Measurements from ENCODE around the gene ZNF835. TPM values are rescaled to one million over a fixed set of nuclear protein-coding genes. Genes with fewer than 3 reads are reported as not detected.

ZNF835 gene
- total and polyA plus RNA-seq, 2 of the 13 experiments (the other 11 are each of a cell fraction or from before 2014, with no cell fraction given) = not detected

DNA sequence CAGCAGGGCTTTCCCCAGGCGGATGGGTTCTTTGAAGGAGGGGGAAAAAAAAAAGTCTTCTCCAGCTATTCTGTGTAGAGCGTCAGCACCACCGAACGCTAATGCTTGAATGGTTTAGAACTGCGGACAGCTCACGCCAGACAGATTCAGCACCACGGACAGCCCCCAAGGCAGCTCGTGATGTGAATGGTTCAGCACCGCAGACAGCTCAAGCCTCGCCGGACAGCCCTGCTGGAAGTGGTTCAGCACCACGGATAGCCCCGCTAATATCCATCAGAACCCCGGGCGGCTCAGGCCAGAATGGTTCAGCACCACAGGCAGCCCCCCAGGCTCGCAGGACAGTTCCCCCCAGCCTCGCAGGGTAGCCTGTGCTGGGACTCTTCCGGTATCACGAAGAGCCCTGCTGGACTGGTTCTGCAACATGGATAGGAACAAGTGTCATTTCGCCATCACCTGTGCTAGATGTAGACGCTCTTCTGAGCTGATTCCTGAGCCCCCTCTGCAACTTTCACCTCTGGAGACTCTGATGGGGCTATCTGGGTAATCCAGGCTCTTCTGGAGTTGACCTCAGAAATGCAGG lies 33.5 kb downstream of the ZNF835 start (continued):
- TF ChIP-seq TARDBP (CRISPR knock-in tag; IDR thresholded peaks at IDR 0.05) (peak; percentile 64; the same call in 1 of the 2 replicates), FOXA3 (CRISPR knock-in tag; IDR thresholded peaks at IDR 0.05) (peak; percentile 80), SIX1 (CRISPR knock-in tag; IDR thresholded peaks at IDR 0.05; ENCODE audit: borderline replicate concordance) (peak; percentile 92), RARG (CRISPR knock-in tag; IDR thresholded peaks at IDR 0.05; ENCODE audit: low read depth) (peak; percentile 98; the same call in 1 of the 2 replicates), ZNF207 (IDR thresholded peaks at IDR 0.05; ENCODE audit: borderline replicate concordance) (no peak), NRL (CRISPR knock-in tag; IDR thresholded peaks at IDR 0.05; ENCODE audit: borderline replicate concordance) (peak; percentile 100), ZFP1 (CRISPR knock-in tag; IDR thresholded peaks at IDR 0.05) (peak; percentile 98), GABPA (IDR thresholded peaks at IDR 0.05; ENCODE audit: low read depth, low read length) (no peak), GABPA (CRISPR knock-in tag; IDR thresholded peaks at IDR 0.05; ENCODE audit: low read depth) (peak; percentile 73), ZNF841 (CRISPR knock-in tag; IDR thresholded peaks at IDR 0.05; ENCODE audit: borderline replicate concordance) (peak; percentile 99), HOXA9 (CRISPR knock-in tag; IDR thresholded peaks at IDR 0.05; ENCODE audit: borderline replicate concordance) (peak; percentile 100), RFXAP (CRISPR knock-in tag; IDR thresholded peaks at IDR 0.05; ENCODE audit: borderline replicate concordance) (peak; percentile 98)
- TF ChIP-seq, protein P1, sequence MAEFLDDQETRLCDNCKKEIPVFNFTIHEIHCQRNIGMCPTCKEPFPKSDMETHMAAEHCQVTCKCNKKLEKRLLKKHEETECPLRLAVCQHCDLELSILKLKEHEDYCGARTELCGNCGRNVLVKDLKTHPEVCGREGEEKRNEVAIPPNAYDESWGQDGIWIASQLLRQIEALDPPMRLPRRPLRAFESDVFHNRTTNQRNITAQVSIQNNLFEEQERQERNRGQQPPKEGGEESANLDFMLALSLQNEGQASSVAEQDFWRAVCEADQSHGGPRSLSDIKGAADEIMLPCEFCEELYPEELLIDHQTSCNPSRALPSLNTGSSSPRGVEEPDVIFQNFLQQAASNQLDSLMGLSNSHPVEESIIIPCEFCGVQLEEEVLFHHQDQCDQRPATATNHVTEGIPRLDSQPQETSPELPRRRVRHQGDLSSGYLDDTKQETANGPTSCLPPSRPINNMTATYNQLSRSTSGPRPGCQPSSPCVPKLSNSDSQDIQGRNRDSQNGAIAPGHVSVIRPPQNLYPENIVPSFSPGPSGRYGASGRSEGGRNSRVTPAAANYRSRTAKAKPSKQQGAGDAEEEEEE (CRISPR knock-in tag; IDR thresholded peaks at IDR 0.05; ENCODE audit: borderline replicate concordance) = peak; percentile 100
- TF ChIP-seq, protein P2, sequence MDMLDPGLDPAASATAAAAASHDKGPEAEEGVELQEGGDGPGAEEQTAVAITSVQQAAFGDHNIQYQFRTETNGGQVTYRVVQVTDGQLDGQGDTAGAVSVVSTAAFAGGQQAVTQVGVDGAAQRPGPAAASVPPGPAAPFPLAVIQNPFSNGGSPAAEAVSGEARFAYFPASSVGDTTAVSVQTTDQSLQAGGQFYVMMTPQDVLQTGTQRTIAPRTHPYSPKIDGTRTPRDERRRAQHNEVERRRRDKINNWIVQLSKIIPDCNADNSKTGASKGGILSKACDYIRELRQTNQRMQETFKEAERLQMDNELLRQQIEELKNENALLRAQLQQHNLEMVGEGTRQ (IDR thresholded peaks at IDR 0.05; ENCODE audit: low read depth, low read length) = no peak
- TF ChIP-seq, protein P2 (CRISPR knock-in tag; IDR thresholded peaks at IDR 0.05; ENCODE audit: borderline replicate concordance) = peak; percentile 41; the same call in 1 of the 2 replicates
- TF ChIP-seq, protein P3, sequence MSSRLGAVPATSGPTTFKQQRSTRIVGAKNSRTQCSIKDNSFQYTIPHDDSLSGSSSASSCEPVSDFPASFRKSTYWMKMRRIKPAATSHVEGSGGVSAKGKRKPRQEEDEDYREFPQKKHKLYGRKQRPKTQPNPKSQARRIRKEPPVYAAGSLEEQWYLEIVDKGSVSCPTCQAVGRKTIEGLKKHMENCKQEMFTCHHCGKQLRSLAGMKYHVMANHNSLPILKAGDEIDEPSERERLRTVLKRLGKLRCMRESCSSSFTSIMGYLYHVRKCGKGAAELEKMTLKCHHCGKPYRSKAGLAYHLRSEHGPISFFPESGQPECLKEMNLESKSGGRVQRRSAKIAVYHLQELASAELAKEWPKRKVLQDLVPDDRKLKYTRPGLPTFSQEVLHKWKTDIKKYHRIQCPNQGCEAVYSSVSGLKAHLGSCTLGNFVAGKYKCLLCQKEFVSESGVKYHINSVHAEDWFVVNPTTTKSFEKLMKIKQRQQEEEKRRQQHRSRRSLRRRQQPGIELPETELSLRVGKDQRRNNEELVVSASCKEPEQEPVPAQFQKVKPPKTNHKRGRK (CRISPR knock-in tag; IDR thresholded peaks at IDR 0.05) = no peak
- TF ChIP-seq, protein P4, sequence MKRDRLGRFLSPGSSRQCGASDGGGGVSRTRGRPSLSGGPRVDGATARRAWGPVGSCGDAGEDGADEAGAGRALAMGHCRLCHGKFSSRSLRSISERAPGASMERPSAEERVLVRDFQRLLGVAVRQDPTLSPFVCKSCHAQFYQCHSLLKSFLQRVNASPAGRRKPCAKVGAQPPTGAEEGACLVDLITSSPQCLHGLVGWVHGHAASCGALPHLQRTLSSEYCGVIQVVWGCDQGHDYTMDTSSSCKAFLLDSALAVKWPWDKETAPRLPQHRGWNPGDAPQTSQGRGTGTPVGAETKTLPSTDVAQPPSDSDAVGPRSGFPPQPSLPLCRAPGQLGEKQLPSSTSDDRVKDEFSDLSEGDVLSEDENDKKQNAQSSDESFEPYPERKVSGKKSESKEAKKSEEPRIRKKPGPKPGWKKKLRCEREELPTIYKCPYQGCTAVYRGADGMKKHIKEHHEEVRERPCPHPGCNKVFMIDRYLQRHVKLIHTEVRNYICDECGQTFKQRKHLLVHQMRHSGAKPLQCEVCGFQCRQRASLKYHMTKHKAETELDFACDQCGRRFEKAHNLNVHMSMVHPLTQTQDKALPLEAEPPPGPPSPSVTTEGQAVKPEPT (CRISPR knock-in tag; IDR thresholded peaks at IDR 0.05; ENCODE audit: low read depth) = peak; percentile 99
- TF ChIP-seq, protein P5, sequence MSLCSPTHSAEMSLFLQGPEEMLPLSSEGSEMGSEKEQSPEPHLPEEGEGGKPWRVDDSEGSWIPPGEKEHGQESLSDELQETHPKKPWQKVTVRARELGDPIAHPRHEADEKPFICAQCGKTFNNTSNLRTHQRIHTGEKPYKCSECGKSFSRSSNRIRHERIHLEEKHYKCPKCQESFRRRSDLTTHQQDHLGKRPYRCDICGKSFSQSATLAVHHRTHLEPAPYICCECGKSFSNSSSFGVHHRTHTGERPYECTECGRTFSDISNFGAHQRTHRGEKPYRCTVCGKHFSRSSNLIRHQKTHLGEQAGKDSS (CRISPR knock-in tag; IDR thresholded peaks at IDR 0.05; ENCODE audit: borderline replicate concordance, low read depth) = peak; percentile 97
- TF ChIP-seq, protein P6, sequence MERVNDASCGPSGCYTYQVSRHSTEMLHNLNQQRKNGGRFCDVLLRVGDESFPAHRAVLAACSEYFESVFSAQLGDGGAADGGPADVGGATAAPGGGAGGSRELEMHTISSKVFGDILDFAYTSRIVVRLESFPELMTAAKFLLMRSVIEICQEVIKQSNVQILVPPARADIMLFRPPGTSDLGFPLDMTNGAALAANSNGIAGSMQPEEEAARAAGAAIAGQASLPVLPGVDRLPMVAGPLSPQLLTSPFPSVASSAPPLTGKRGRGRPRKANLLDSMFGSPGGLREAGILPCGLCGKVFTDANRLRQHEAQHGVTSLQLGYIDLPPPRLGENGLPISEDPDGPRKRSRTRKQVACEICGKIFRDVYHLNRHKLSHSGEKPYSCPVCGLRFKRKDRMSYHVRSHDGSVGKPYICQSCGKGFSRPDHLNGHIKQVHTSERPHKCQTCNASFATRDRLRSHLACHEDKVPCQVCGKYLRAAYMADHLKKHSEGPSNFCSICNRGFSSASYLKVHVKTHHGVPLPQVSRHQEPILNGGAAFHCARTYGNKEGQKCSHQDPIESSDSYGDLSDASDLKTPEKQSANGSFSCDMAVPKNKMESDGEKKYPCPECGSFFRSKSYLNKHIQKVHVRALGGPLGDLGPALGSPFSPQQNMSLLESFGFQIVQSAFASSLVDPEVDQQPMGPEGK (CRISPR knock-in tag; IDR thresholded peaks at IDR 0.05) = peak; percentile 88
